GM12892 (cell line): Measurements from ENCODE around the gene MXD4.
"Not testable (repeated sequence)": the region's sequence is repeated elsewhere in the genome, so short reads cannot be mapped to it uniquely, and the experiment has no call there.

Experiments used
- DNase-seq: peaks from one replicate; pipeline ENCODE4 v3.0.0; 2011; ENCODE audit not compliant: insufficient read length
- FAIRE-seq: peaks from 2 replicates; lab custom pipeline; 2011; peaks lifted over from hg19 to GRCh38; lab: Jason Lieb, UNC
- POLR2A ChIP-seq: IDR thresholded peaks from 2 replicates; pipeline ENCODE4 v1.6.1; 2011; ENCODE audit warnings: low read depth, low read length, control low read depth
- POLR2AphosphoS5 ChIP-seq: IDR thresholded peaks from 2 replicates; pipeline ENCODE4 v1.6.1; 2011; ENCODE audit warnings: low read depth, low read length, control low read depth
- TAF1 ChIP-seq: IDR thresholded peaks from 2 replicates; pipeline ENCODE4 v1.6.1; 2011; ENCODE audit warnings: low read depth, mild to moderate bottlenecking, control low read depth, low read length, borderline replicate concordance

MXD4 gene

GRCh38 chr4:2283199-2283711 lies 21.3 kb upstream of the MXD4 start:
- no peak for TF ChIP-seq TAF1
- TF ChIP-seq POLR2AphosphoS5, result no peak
- no peak for TF ChIP-seq POLR2A
- FAIRE-seq, result no peak
- no peak for DNase-seq

GRCh38 chr4:2281575-2282343 lies 19.9 kb upstream of the MXD4 start:
- TF ChIP-seq POLR2AphosphoS5 (no peak), TAF1 (no peak), POLR2A (no peak)
- peak; percentile 92 for FAIRE-seq
- DNase-seq, result no peak

GRCh38 chr4:2280531-2281300 lies 18.8 kb upstream of the MXD4 start:
- TF ChIP-seq POLR2A, result no peak
- TF ChIP-seq POLR2AphosphoS5, result no peak
- TF ChIP-seq TAF1, result no peak
- DNase-seq, result no peak
- FAIRE-seq, result no peak

- no peak for TF ChIP-seq POLR2A
- TF ChIP-seq TAF1, result no peak
- no peak for TF ChIP-seq POLR2AphosphoS5
- DNase-seq (no peak), FAIRE-seq (no peak)
These were observed 16.0 kb upstream of the MXD4 start for GRCh38 chr4:2277956-2278355.

- TF ChIP-seq POLR2A (no peak), TAF1 (no peak), POLR2AphosphoS5 (no peak)
- DNase-seq (no peak), FAIRE-seq (no peak)
These were observed 14.8 kb upstream of the MXD4 start for GRCh38 chr4:2276581-2277325.

GRCh38 chr4:2275546-2276251 lies 13.8 kb upstream of the MXD4 start:
- TF ChIP-seq TAF1 (no peak), POLR2AphosphoS5 (no peak), POLR2A (no peak)
- no peak for FAIRE-seq

GRCh38 chr4:2275044-2275397 lies 13.1 kb upstream of the MXD4 start:
- DNase-seq, FAIRE-seq: not testable (repeated sequence)

More at GRCh38 chr4:2275546-2276251, 13.8 kb upstream of the MXD4 start:
- DNase-seq, result no peak

- TF ChIP-seq TAF1 (no peak), POLR2AphosphoS5 (no peak)
- DNase-seq, result no peak
- FAIRE-seq, result no peak
These were observed 12.6 kb upstream of the MXD4 start for GRCh38 chr4:2274320-2275043.

GRCh38 chr4:2273657-2274319 lies 11.9 kb upstream of the MXD4 start:
- TF ChIP-seq POLR2AphosphoS5 (no peak), POLR2A (no peak)
- FAIRE-seq (no peak), DNase-seq (no peak)

GRCh38 chr4:2273221-2273620 lies 11.3 kb upstream of the MXD4 start:
- no peak for DNase-seq
- no peak for TF ChIP-seq POLR2A
- no peak for TF ChIP-seq TAF1
- TF ChIP-seq POLR2AphosphoS5, result no peak
- no peak for FAIRE-seq

- DNase-seq (no peak), FAIRE-seq (no peak)
- TF ChIP-seq POLR2AphosphoS5 (no peak), POLR2A (no peak), TAF1 (no peak)
These were observed 10.9 kb upstream of the MXD4 start for GRCh38 chr4:2272828-2273120.
